Right atrium auricular region (tissue), 2 donors: Measurements from ENCODE around the gene COL23A1. TPM values are rescaled to one million over a fixed set of nuclear protein-coding genes. Genes with fewer than 3 reads are reported as not detected.

ENCODE experiments used
- DNase-seq: peaks from one replicate; pipeline ENCODE4 v3.0.0-alpha.2; 2019; ENCODE audit warnings: low spot score
- H3K27ac ChIP-seq, 2 donors: fragments of 200-600 bp; sonication (generic); 1 replicate in 1 of 2; 2 replicates in 1 of 2; pipeline ENCODE4 v1.5.1; 2016 to 2019
- H3K27me3 ChIP-seq, 2 donors: fragments of 200-600 bp; sonication (generic); one replicate each; pipeline versions ENCODE4 v1.5.1 to v1.6.0; 2017 to 2019
- H3K36me3 ChIP-seq: fragments of 200-600 bp; sonication (generic); one replicate; pipeline ENCODE4 v1.5.1; 2016
- H3K4me1 ChIP-seq, 2 donors: fragments of 200-600 bp; sonication (generic); one replicate each; pipeline versions ENCODE4 v1.5.1 to v1.6.0; 2017 to 2019
- H3K4me3 ChIP-seq, 2 donors: fragments of 200-600 bp; sonication (generic); 1 replicate in 1 of 2; 2 replicates in 1 of 2; pipeline ENCODE4 v1.5.1; 2017 to 2019; ENCODE audit warnings: mild to moderate bottlenecking in 1 of 2, moderate library complexity in 1 of 2
- H3K9me3 ChIP-seq, 2 donors: fragments of 200-600 bp; sonication (generic); one replicate each; pipeline ENCODE4 v1.5.1; 2019
- total RNA-seq, 2 donors: library from RNA; depleted of rRNA; stranded (reverse); fragments of >200 nt; gene quantifications; one replicate each; pipeline ENCODE4 v1.1.0, GENCODE V29; 2016
- TF ChIP-seq, protein P1 (sequence below), 2 donors: fragments of 200-600 bp; sonication (generic); IDR thresholded peaks; one replicate each; pipeline ENCODE4 v1.5.1; 2019; ENCODE audit warnings: antibody characterized with exemption in 2 of 2

COL23A1 gene
- total RNA-seq, 2 donors from 2014 or later = 5.7 to 6.8 TPM

DNA sequence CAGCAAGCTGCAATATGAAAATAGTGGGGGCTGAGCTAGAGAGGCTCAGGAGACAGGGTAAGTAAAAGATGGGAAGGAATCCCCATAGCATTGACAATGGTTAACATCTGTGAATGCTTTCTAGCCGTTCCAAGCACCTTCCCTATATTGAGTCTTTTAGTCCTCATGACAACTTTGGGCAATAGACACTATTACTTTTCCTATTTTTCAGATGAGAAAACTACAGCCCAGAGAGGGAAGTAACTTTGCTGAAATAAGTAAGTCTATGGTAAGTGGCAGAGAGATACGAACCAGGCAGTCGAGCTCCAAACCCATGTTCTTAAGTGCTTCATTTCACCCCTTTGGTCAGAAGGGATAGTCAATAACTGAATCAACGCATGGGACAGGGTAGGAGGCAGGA is 94.5 kb downstream of the COL23A1 start:
- Histone ChIP-seq H3K9me3 (no peaks in the 10 kb centered on the region), H3K36me3 (no peaks in the 10 kb centered on the region), H3K27me3 (no peaks in the 10 kb centered on the region)

DNA sequence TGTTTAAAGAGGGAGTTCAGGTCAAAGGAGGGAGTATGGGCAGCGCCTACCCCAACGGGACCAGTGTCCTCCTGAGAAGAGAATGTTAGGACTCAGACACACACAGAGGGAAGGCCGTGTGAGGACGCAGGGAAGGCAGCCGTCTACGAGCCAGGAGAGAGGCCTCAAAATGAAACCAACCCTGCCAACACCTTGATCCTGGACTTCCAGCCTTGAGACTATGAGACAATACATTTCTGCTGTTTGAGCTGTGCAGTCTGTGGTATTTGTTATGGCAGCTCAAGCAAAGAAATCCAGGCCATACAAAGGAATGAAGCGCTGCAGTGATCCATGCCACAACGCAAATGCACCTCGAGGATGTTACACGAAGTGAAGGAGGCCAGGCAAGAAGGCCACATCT is 97.9 kb downstream of the COL23A1 start:
- Histone ChIP-seq H3K4me1 (no peaks in the 10 kb centered on the region), H3K27ac (no peak overlapping the region), H3K27me3 (no peaks in the 10 kb centered on the region), H3K36me3 (no peaks in the 10 kb centered on the region), H3K9me3 (no peaks in the 10 kb centered on the region), H3K4me3 (no peak overlapping the region)
- no peak for DNase-seq
- TF ChIP-seq, protein P1, sequence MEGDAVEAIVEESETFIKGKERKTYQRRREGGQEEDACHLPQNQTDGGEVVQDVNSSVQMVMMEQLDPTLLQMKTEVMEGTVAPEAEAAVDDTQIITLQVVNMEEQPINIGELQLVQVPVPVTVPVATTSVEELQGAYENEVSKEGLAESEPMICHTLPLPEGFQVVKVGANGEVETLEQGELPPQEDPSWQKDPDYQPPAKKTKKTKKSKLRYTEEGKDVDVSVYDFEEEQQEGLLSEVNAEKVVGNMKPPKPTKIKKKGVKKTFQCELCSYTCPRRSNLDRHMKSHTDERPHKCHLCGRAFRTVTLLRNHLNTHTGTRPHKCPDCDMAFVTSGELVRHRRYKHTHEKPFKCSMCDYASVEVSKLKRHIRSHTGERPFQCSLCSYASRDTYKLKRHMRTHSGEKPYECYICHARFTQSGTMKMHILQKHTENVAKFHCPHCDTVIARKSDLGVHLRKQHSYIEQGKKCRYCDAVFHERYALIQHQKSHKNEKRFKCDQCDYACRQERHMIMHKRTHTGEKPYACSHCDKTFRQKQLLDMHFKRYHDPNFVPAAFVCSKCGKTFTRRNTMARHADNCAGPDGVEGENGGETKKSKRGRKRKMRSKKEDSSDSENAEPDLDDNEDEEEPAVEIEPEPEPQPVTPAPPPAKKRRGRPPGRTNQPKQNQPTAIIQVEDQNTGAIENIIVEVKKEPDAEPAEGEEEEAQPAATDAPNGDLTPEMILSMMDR (IDR thresholded peaks at IDR 0.05) = no peak

More for the DNA sequence above, 94.5 kb downstream of the COL23A1 start:
- Histone ChIP-seq H3K27ac (no peak overlapping the region), H3K4me1 (no peaks in the 10 kb centered on the region), H3K4me3 (no peak overlapping the region)
- no peak for DNase-seq
- TF ChIP-seq, protein P1 (IDR thresholded peaks at IDR 0.05) = no peak

DNA sequence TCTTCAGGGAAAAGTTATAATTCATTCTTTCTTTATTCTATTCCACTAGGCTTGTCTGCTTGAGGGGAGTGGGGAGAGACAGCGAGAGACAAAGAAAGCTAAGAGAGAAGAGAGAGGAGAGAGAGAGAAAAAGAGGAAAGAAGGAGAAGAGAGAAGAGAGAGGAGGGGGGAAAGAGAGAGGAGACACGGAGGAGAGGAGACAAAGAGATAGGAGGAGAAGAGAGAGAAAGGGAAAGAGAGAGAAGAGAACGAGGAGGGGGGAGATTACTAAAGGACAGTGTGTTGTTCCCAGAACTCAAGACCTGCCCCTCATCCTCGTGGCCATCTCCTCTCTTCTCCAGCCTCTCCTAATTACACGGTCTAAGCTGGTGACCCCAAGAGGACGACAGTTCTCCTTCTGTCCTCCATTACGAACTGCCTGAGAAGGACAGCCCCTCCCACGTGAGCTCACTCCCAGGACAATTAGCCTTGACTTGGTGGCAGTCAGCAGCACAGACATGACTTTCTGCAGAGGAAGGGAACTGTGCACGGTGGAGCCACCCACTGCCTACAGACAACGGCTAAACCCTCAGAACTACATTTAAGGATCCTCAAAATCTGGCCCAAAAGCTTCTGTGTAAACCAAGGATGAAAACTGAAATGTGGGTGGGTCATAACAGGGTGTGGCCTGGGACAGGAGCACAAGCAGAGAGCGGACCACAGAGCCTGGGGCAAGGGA is 99.1 kb downstream of the COL23A1 start:
- no peak for DNase-seq
- Histone ChIP-seq H3K4me3 (no peak overlapping the region), H3K4me1 (no peaks in the 10 kb centered on the region), H3K27ac (no peak overlapping the region), H3K27me3 (no peaks in the 10 kb centered on the region), H3K9me3 (no peaks in the 10 kb centered on the region), H3K36me3 (no peaks in the 10 kb centered on the region)
- TF ChIP-seq, protein P1 (IDR thresholded peaks at IDR 0.05) = no peak

DNA sequence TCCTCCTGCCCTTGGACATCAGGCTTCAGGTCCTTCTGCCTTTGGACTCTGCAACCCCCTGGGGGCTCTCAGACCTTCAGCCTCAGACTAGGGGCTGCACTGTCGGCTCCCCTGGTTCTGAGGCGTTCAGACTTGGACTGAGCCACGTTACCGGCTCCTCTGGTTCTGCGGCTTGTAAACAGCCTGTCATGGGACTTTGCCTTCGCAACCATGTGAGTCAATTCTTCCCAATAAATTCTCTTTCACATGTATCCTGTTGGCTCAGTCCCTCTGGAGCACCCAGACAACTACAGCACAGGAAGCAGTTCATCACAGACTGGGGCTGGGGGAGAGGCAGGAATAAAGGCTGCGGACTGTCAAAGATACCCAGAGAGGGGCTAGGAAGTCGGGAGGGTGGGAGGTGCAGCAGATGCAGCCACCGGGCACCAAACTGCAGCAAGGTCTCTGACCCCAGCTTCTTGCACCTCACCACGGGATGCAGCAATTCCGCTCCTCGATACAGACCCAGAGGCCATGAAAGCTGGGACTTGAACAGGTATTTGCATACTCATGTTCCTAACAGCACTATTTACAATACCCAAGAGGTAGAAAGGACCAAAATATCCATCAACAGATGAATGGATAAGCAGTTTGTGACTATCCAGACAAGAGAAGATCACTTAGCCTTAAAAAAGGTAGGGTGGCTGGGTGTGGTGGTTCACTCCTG is 100.8 kb downstream of the COL23A1 start:
- H3K27ac ChIP-seq = no peak overlapping the region
- no peaks in the 10 kb centered on the region for H3K4me1 ChIP-seq
- H3K9me3 ChIP-seq = no peaks in the 10 kb centered on the region
- TF ChIP-seq, protein P1 (IDR thresholded peaks at IDR 0.05) = no peak
- H3K27me3 ChIP-seq = no peaks in the 10 kb centered on the region
- no peaks in the 10 kb centered on the region for H3K36me3 ChIP-seq
- DNase-seq = no peak
- H3K4me3 ChIP-seq = no peak overlapping the region

DNA sequence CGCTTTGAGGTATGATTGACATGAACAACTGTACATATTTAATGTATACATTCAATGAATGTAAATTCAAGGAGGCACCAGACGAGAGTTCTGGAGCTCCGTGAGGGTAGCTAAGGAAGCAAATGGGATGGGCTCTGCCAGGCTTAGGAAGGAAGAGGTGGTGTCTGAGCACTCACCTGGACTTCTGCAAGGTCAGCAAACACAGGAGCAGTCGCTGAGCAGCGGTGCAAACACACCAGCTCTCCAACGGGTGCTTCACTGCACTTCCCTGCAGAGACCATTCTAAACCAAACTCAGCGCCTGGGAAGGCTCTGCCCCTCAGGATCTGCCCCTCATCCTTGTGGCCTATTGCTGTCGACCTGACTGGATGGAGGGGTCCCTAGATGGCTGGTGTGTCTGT is 101.5 kb downstream of the COL23A1 start:
- no peaks in the 10 kb centered on the region for H3K4me1 ChIP-seq
- no peak for DNase-seq
- TF ChIP-seq, protein P1 (IDR thresholded peaks at IDR 0.05) = no peak
- no peaks in the 10 kb centered on the region for H3K27me3 ChIP-seq
- H3K36me3 ChIP-seq = no peaks in the 10 kb centered on the region
- no peak overlapping the region for H3K27ac ChIP-seq
- H3K4me3 ChIP-seq = no peak overlapping the region
- H3K9me3 ChIP-seq = no peaks in the 10 kb centered on the region
